ENCODE results near the gene TMEM236. TPM values are rescaled to one million over a fixed set of nuclear protein-coding genes. Genes with fewer than 3 reads are reported as not detected.
A peak's percentile ranks its signal among the peaks of the same experiment; 100 is the strongest.

The TMEM236 gene
- polyA plus RNA-seq, 1 donor (not counting 4 experiments of a cell fraction or from before 2014, with no cell fraction given), result 0.13 TPM

DNA sequence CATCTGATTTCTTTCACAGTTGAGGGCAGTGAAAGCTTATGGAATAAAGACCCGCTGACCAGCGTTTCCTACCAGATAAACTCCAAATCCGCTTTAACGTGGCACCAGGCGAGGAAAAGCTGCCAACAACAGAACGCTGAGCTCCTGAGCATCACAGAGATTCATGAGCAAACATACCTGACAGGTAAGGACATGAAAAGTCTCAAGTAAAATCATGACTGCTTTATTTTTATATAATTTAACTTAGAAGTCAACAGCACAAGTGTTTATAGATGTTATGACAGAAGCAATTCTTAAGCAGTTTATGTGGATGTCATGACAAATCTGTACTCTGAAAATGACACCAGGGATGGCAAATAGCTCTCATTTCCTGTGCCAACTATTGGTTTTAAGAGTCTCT lies 81.7 kb downstream of the TMEM236 start:
- no peaks in the 10 kb centered on the region for H3K27me3 ChIP-seq (ENCODE audit: control insufficient read depth, extremely low read depth, insufficient read depth, low read length)
- FAIRE-seq, result no peak
- TF ChIP-seq EZH2 (IDR thresholded peaks at IDR 0.05; ENCODE audit: low read length) (no peak), CTCF (optimal IDR thresholded peaks at IDR 0.05 in 1 of 3, IDR thresholded peaks at IDR 0.05 in 1 of 3, conservative IDR thresholded peaks at IDR 0.05 in 1 of 3; ENCODE audit: extremely low read depth in 1 of 3, insufficient read depth in 2 of 3, low read length in 3 of 3) (no peak)
- dilution Hi-C loops (cut with MboI; ENCODE audit: extremely low pct_ligation_motif_present, low sequenced_read_pairs), result no loop called here
- no peaks in the 10 kb centered on the region for H3K36me3 ChIP-seq (ENCODE audit: control insufficient read depth in 2 of 2, extremely low read depth in 1 of 2, insufficient read depth in 2 of 2, low read length in 2 of 2)
- peaks cover 32% of the 10 kb centered on the region for H3K4me1 ChIP-seq (ENCODE audit: control insufficient read depth, extremely low read depth, insufficient read depth, low read length)
- peak; percentile 17 for DNase-seq (ENCODE audit: low read depth, low spot score)
- no peaks in the 10 kb centered on the region for H3K9me3 ChIP-seq (ENCODE audit: control insufficient read depth, low read depth, low read length)
- H3K9me1 ChIP-seq (ENCODE audit: control insufficient read depth, extremely low read depth, insufficient read depth, low read length), result no peaks in the 10 kb centered on the region
- no peaks in the 10 kb centered on the region for H4K20me1 ChIP-seq (ENCODE audit: control insufficient read depth, extremely low read depth, insufficient read depth, low read length)
- peak overlapping the region; percentile 62 for H3K4me2 ChIP-seq (ENCODE audit: control insufficient read depth, extremely low read depth, insufficient read depth, low read depth, low read length)
- no peak overlapping the region for H3K9ac ChIP-seq (ENCODE audit: control insufficient read depth, extremely low read depth, insufficient read depth, low read length)
- no peak overlapping the region for H3K4me3 ChIP-seq (ENCODE audit: control insufficient read depth in 2 of 3, extremely low read depth in 1 of 3, insufficient read depth in 2 of 3, low read depth in 1 of 3, low read length in 3 of 3)
- no peak overlapping the region for H2AFZ ChIP-seq (ENCODE audit: control insufficient read depth, low read length)
- H3K79me2 ChIP-seq (ENCODE audit: control insufficient read depth, insufficient read depth, low read length), result no peaks in the 10 kb centered on the region
- H3K27ac ChIP-seq (ENCODE audit: control insufficient read depth, insufficient read depth, low read length), result no peak overlapping the region

DNA sequence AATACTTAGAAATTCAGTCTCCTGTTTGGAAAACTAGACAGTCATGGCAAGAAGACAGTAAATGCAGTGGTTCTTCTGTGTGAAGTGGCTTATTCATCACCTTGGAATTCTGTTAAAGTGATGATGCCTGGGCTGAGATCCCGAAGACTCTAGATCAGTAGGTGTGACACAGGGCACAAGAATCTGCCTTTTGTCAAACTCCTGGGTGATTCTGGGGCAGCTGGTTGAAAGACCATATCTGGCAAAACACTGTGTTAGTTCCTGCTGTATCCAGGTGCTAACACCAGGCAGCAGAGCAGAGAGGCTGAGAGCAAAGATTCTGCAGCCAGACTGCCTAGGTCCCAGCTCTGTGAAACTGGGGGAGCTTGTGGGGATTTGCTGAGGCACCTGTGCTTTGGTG lies 83.7 kb downstream of the TMEM236 start:
- no peaks in the 10 kb centered on the region for H3K27me3 ChIP-seq (ENCODE audit: control insufficient read depth, extremely low read depth, insufficient read depth, low read length)
- FAIRE-seq (peak; percentile 100), DNase-seq (ENCODE audit: low read depth, low spot score) (peak; percentile 82)
- no peaks in the 10 kb centered on the region for H3K9me1 ChIP-seq (ENCODE audit: control insufficient read depth, extremely low read depth, insufficient read depth, low read length)
- dilution Hi-C loops (cut with MboI; ENCODE audit: extremely low pct_ligation_motif_present, low sequenced_read_pairs), result no loop called here
- peak overlapping the region; percentile 38 for H2AFZ ChIP-seq (ENCODE audit: control insufficient read depth, low read length)
- peaks cover 32% of the 10 kb centered on the region for H3K4me1 ChIP-seq (ENCODE audit: control insufficient read depth, extremely low read depth, insufficient read depth, low read length)
- H3K9ac ChIP-seq (ENCODE audit: control insufficient read depth, extremely low read depth, insufficient read depth, low read length), result peak overlapping the region; percentile 4
- no peaks in the 10 kb centered on the region for H4K20me1 ChIP-seq (ENCODE audit: control insufficient read depth, extremely low read depth, insufficient read depth, low read length)
- peak overlapping the region; percentile 59 for H3K4me2 ChIP-seq (ENCODE audit: control insufficient read depth, extremely low read depth, insufficient read depth, low read depth, low read length)
- H3K27ac ChIP-seq (ENCODE audit: control insufficient read depth, insufficient read depth, low read length), result peak overlapping the region; percentile 53
- TF ChIP-seq EZH2 (IDR thresholded peaks at IDR 0.05; ENCODE audit: low read length) (no peak), CTCF (optimal IDR thresholded peaks at IDR 0.05 in 1 of 3, IDR thresholded peaks at IDR 0.05 in 1 of 3, conservative IDR thresholded peaks at IDR 0.05 in 1 of 3; ENCODE audit: extremely low read depth in 1 of 3, insufficient read depth in 2 of 3, low read length in 3 of 3) (peak in 2 of 3 experiments; percentile 10 to 31)
- H3K36me3 ChIP-seq (ENCODE audit: control insufficient read depth in 2 of 2, extremely low read depth in 1 of 2, insufficient read depth in 2 of 2, low read length in 2 of 2), result no peaks in the 10 kb centered on the region
- H3K79me2 ChIP-seq (ENCODE audit: control insufficient read depth, insufficient read depth, low read length), result no peaks in the 10 kb centered on the region
- H3K4me3 ChIP-seq (ENCODE audit: control insufficient read depth in 2 of 3, extremely low read depth in 1 of 3, insufficient read depth in 2 of 3, low read depth in 1 of 3, low read length in 3 of 3), result peak overlapping the region in 2 of 3 experiments; percentile 23 to 31
- H3K9me3 ChIP-seq (ENCODE audit: control insufficient read depth, low read depth, low read length), result no peaks in the 10 kb centered on the region
